Thyroid gland (tissue), 4 donors: ENCODE data around the gene AVP. TPM values are rescaled to one million over a fixed set of nuclear protein-coding genes. Genes with fewer than 3 reads are reported as not detected.

Source experiments
- DNase-seq, 2 donors: peaks; one replicate each; pipeline ENCODE4 v3.0.0-alpha.2; 2019
- H3K27ac ChIP-seq, 3 donors: fragments of 200-600 bp; sonication (generic); 1 replicate in 2 of 3; 2 replicates in 1 of 3; pipeline ENCODE4 v1.5.1; 2016 to 2019; ENCODE audit warnings: mild to moderate bottlenecking in 1 of 3, moderate library complexity in 1 of 3
- H3K27me3 ChIP-seq: fragments of 200-600 bp; sonication (generic); one replicate; pipeline ENCODE4 v1.5.1; 2019
- H3K36me3 ChIP-seq, 2 donors: fragments of 200-600 bp; sonication (generic); one replicate each; pipeline ENCODE4 v1.5.1; 2016 to 2019
- H3K4me1 ChIP-seq, 2 donors: fragments of 200-600 bp; sonication (generic); one replicate each; pipeline ENCODE4 v1.5.1; 2017 to 2019
- H3K4me3 ChIP-seq, 3 donors: fragments of 200-600 bp; sonication (generic); replicated peaks in 1 of 3; 1 replicate in 2 of 3; 2 replicates in 1 of 3; pipeline ENCODE4 v1.5.1; 2016; ENCODE audit warnings: mild to moderate bottlenecking in 1 of 3
- H3K9me3 ChIP-seq: fragments of 200-600 bp; sonication (generic); one replicate; pipeline ENCODE4 v1.5.1; 2017
- POLR2A ChIP-seq, 2 donors: fragments of 450-650 bp; IDR thresholded peaks; one replicate each; pipeline ENCODE4 v1.6.1; 2017; ENCODE audit warnings: antibody characterized with exemption in 2 of 2, mild to moderate bottlenecking in 2 of 2, moderate library complexity in 1 of 2
- WGBS, 2 donors: methylation state at CpG; one replicate each; pipeline ENCODE4 v1.1.5; 2017; 5-methylcytosine and 5-hydroxymethylcytosine counted together
- intact Hi-C: fragments of 100-400 bp; cut with DNase I; formaldehyde crosslinking; loops from one replicate; pipeline ENCODE4 v1.15.1; 2023
- total RNA-seq, 4 donors: library from RNA; depleted of rRNA; stranded (reverse); fragments of >200 nt; gene quantifications; one replicate each; pipeline ENCODE4 v1.2.3, GENCODE V29; 2016
- TF ChIP-seq, protein P1 (sequence below), 6 experiments: fragments of 200-600 bp in 3 of 6; fragments of 450-650 bp in 3 of 6; sonication (generic) in 3 of 6; IDR thresholded peaks; one replicate each; pipeline ENCODE4 v1.5.1; 2016 to 2019; ENCODE audit warnings: antibody characterized with exemption in 6 of 6, mild to moderate bottlenecking in 2 of 6, inconsistent platforms in 1 of 6, moderate library complexity in 1 of 6

Gene AVP
- total RNA-seq, 4 donors from 2014 or later: not detected

DNA sequence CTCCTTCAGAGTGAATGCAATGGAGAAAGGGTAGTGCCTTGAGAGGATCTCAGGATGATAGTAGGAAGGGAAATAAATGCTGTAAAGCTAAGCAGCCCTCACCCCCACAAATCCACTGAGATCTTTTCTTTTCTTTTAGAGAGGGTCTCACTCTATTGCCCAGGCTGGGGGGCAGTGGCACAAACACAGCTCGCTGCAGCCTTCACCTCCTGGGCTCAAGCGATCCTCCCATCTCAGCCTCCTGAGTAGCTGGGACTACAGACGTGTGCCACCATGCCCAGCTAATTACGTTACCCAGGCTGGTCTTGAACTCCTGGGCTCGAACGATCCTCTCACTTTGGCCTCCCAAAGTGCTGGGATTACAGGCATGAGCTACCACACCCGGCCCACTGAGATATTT, 16.0 kb upstream of the AVP start:
- H3K4me1 ChIP-seq: no peaks in the 10 kb centered on the region
- H3K9me3 ChIP-seq: no peaks in the 10 kb centered on the region
- no peaks in the 10 kb centered on the region for H3K27me3 ChIP-seq
- H3K4me3 ChIP-seq: no peak overlapping the region
- no peak overlapping the region for H3K27ac ChIP-seq
- intact Hi-C loops: no loop called here
- no peaks in the 10 kb centered on the region for H3K36me3 ChIP-seq
- DNase-seq: no peak
- no peak for TF ChIP-seq POLR2A (IDR thresholded peaks at IDR 0.05)
- TF ChIP-seq, protein P1, sequence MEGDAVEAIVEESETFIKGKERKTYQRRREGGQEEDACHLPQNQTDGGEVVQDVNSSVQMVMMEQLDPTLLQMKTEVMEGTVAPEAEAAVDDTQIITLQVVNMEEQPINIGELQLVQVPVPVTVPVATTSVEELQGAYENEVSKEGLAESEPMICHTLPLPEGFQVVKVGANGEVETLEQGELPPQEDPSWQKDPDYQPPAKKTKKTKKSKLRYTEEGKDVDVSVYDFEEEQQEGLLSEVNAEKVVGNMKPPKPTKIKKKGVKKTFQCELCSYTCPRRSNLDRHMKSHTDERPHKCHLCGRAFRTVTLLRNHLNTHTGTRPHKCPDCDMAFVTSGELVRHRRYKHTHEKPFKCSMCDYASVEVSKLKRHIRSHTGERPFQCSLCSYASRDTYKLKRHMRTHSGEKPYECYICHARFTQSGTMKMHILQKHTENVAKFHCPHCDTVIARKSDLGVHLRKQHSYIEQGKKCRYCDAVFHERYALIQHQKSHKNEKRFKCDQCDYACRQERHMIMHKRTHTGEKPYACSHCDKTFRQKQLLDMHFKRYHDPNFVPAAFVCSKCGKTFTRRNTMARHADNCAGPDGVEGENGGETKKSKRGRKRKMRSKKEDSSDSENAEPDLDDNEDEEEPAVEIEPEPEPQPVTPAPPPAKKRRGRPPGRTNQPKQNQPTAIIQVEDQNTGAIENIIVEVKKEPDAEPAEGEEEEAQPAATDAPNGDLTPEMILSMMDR (IDR thresholded peaks at IDR 0.05): no peak
- WGBS, 2 donors: 95% methylated on average over 7 of the region's 7 CpGs

DNA sequence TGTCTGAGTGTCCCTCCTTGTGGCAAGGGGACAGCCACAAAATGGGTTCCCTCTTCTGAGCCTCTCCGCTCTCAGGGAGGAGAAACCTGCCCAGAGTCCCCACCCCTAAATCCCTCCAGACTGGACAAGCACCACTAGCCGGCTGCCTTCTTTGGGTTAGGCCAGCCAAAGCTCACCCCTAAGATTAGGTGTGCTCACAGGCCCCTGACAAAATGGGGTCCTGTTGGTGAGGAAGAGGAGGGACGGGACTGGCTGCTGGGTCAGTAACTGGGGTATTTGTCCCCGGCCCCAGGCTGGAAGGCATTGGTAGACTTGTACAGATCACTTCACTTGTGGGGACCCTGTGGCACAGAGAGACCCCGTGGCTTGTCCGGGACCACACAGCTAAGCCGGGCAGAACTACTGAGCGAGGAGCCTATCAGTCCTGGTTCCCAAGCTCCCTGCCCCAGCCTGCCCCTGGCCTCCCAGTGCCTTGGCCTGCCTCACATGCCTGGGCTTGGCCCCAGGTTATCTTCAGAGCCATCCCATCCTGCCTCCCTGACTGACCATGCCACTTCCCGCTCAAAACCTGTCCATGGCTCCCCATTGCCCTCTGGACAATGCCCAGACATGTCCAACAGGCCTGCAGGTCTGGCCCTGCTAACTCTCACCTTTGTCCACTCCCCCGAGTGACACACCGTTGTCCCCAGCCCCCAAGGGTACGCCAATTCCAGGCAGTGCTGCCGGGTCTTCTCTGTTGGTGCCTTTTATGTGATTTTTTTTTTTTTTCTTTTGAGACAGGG, 10.5 kb upstream of the AVP start:
- no peaks in the 10 kb centered on the region for H3K27me3 ChIP-seq
- intact Hi-C loops: no loop called here
- H3K4me1 ChIP-seq: peaks cover 0 to 5% of the 10 kb centered on the region in 2 donors
- H3K9me3 ChIP-seq: no peaks in the 10 kb centered on the region
- H3K36me3 ChIP-seq: no peaks in the 10 kb centered on the region
- WGBS, 2 donors: 84% methylated on average over 9 to 12 of the region's 13 CpGs
- TF ChIP-seq, protein P1 (IDR thresholded peaks at IDR 0.05): no peak
- no peak for TF ChIP-seq POLR2A (IDR thresholded peaks at IDR 0.05)
- no peak for DNase-seq
- H3K27ac ChIP-seq: no peak overlapping the region
- no peak overlapping the region for H3K4me3 ChIP-seq

DNA sequence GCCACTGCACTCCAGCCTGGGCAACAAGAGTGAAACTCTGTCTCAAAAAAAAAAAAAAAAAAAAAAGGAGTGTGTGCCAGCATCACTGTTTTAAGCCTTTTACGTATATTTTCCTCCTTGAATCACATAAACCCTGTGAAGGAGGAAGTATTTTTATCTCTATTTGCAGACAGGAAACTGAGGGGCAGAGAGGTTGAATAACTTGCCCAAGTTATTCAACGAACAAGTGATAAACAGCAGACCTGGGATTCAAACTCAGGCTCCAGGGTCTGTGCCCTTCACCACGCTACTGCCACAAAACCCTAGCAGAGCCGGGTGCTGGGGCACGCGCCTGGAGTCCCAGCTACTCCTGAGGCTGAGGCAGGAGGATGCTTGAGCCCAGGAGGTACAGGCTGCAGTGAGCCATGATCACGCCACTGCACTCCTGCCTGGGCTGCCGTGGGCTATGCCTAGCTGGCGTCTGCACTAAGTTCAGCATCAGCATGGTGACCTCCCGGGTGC, 9.4 kb upstream of the AVP start:
- H3K9me3 ChIP-seq: no peaks in the 10 kb centered on the region
- intact Hi-C loops: no loop called here
- 57 to 65% methylated on average over 9 to 10 of the region's 10 CpGs for WGBS, 2 donors
- H3K27me3 ChIP-seq: no peaks in the 10 kb centered on the region
- DNase-seq: no peak
- H3K4me1 ChIP-seq: peaks cover 0 to 5% of the 10 kb centered on the region in 2 donors
- H3K4me3 ChIP-seq: no peak overlapping the region
- no peak overlapping the region for H3K27ac ChIP-seq
- no peaks in the 10 kb centered on the region for H3K36me3 ChIP-seq
- TF ChIP-seq, protein P1 (IDR thresholded peaks at IDR 0.05): no peak
- no peak for TF ChIP-seq POLR2A (IDR thresholded peaks at IDR 0.05)

DNA sequence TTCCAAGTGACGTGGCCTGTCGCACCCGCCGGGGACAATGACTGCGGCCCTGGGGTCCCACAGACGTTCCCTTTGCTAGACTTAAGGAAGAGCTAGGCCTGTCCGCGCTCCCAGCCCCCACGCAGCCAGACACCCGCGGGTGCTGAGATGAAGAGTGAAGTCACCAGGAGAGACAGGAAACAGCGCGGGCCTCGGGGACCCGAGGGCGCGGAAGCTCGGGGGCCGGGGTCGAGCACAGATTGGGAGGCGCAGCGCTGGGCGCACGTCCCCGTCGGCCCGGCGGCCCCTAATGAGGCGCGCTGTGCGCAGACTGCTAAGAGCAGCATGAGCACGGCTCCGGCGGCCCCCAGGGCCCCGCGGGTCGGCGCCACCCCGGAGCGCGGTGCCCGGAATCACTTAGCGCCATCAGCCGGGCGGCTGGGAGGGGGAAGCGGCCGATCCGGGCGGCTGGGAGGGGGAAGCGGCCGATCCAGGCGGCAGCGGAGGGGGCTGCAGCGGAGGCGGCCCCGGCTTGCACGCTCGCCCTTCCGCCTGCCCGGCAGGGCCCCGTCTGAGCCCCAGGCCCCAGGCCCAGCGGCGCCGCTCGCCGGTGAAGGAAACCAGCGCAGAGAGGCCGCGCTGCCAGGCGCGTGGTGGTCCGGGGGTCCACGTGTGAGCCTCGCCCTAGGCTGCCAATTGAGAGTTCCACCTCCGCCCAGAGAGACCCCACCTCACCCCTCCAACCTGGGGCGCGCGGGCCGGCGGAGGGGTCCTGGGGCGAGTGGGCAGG, 8.3 kb upstream of the AVP start:
- TF ChIP-seq, protein P1 (IDR thresholded peaks at IDR 0.05): no peak
- no peak for TF ChIP-seq POLR2A (IDR thresholded peaks at IDR 0.05)
- Histone ChIP-seq H3K36me3 (no peaks in the 10 kb centered on the region), H3K4me1 (peaks cover 0 to 5% of the 10 kb centered on the region in 2 donors), H3K4me3 (no peak overlapping the region), H3K27me3 (no peaks in the 10 kb centered on the region), H3K27ac (no peak overlapping the region), H3K9me3 (no peaks in the 10 kb centered on the region)
- DNase-seq: no peak
- intact Hi-C loops: no loop called here
- WGBS, 2 donors: 15 to 32% methylated on average over 13 to 25 of the region's 81 CpGs

DNA sequence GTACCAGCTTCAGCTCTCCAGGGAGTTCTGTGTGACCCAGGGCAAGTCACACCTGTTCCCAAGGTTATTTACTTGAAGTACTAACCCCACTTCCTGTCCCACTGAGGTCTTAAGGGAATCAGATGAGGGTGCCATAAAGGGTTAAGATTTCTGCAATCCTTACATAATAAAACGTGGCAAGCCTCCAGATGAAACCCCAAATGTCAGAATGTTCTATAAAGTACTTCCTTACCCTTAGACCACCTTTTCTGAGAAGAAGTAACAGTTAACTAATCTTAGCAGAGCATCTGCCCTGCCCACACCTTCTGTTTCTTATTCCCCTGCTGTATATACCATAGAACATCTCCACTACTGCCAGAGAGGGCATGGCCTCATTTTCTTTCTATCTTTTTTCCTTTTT, 6.0 kb upstream of the AVP start:
- no peak for DNase-seq
- no peaks in the 10 kb centered on the region for H3K36me3 ChIP-seq
- no peak for TF ChIP-seq POLR2A (IDR thresholded peaks at IDR 0.05)
- TF ChIP-seq, protein P1 (IDR thresholded peaks at IDR 0.05): no peak
- H3K27me3 ChIP-seq: no peaks in the 10 kb centered on the region
- H3K4me1 ChIP-seq: peaks cover 0 to 5% of the 10 kb centered on the region in 2 donors
- WGBS, 2 donors: 0 to 10% methylated on average over 1 of the region's 1 CpG
- no peak overlapping the region for H3K27ac ChIP-seq
- H3K9me3 ChIP-seq: no peaks in the 10 kb centered on the region
- intact Hi-C loops: no loop called here
- H3K4me3 ChIP-seq: no peak overlapping the region
